ENCODE results near the gene CFAP299. TPM values are rescaled to one million over a fixed set of nuclear protein-coding genes. Genes with fewer than 3 reads are reported as not detected.
"Not testable (repeated sequence)": the region's sequence is repeated elsewhere in the genome, so short reads cannot be mapped to it uniquely, and the experiment has no call there.

Gene CFAP299
- total RNA-seq, 3 donors from 2014 or later, result under 0.01 to 0.15 TPM; not detected in 1

- Histone ChIP-seq H3K4me1 (no peaks in the 10 kb centered on the region), H3K36me3 (no peaks in the 10 kb centered on the region), H3K9me3 (no peaks in the 10 kb centered on the region), H3K27me3 (no peaks in the 10 kb centered on the region), H3K27ac (no peak overlapping the region), H3K4me3 (no peak overlapping the region)
- no peak for DNase-seq (ENCODE audit: low spot score in 2 of 2)
- TF ChIP-seq POLR2AphosphoS5 (IDR thresholded peaks at IDR 0.05) (no peak), CTCF (IDR thresholded peaks at IDR 0.05) (no peak), POLR2A (IDR thresholded peaks at IDR 0.05) (no peak)
- intact Hi-C loops (cut with DNase I; ENCODE audit: low total_unique reads), result no loop called here
Observed at GRCh38 chr4:80425124-80426100, 89.9 kb downstream of the CFAP299 start.

- intact Hi-C loops (cut with DNase I; ENCODE audit: low total_unique reads), result no loop called here
- Histone ChIP-seq H3K36me3 (no peaks in the 10 kb centered on the region), H3K27ac (no peak overlapping the region), H3K9me3 (no peaks in the 10 kb centered on the region), H3K4me1 (no peaks in the 10 kb centered on the region), H3K4me3 (no peak overlapping the region), H3K27me3 (no peaks in the 10 kb centered on the region)
- TF ChIP-seq POLR2A (IDR thresholded peaks at IDR 0.05), result no peak
- TF ChIP-seq CTCF (IDR thresholded peaks at IDR 0.05), result no peak
- no peak for TF ChIP-seq POLR2AphosphoS5 (IDR thresholded peaks at IDR 0.05)
- no peak for DNase-seq (ENCODE audit: low spot score in 2 of 2)
Observed at GRCh38 chr4:80431203-80431965, 95.9 kb downstream of the CFAP299 start.

GRCh38 chr4:80434238-80434637 lies 98.7 kb downstream of the CFAP299 start:
- Histone ChIP-seq H3K27me3 (no peaks in the 10 kb centered on the region), H3K4me1 (no peaks in the 10 kb centered on the region), H3K36me3 (no peaks in the 10 kb centered on the region), H3K4me3 (no peak overlapping the region), H3K27ac (no peak overlapping the region), H3K9me3 (no peaks in the 10 kb centered on the region)
- TF ChIP-seq CTCF (IDR thresholded peaks at IDR 0.05), result no peak
- no peak for TF ChIP-seq POLR2AphosphoS5 (IDR thresholded peaks at IDR 0.05)
- TF ChIP-seq POLR2A (IDR thresholded peaks at IDR 0.05), result no peak
- no peak for DNase-seq (ENCODE audit: low spot score in 2 of 2)
- intact Hi-C loops (cut with DNase I; ENCODE audit: low total_unique reads), result no loop called here

- Histone ChIP-seq H3K27ac (no peak overlapping the region), H3K4me1 (no peaks in the 10 kb centered on the region), H3K9me3 (no peaks in the 10 kb centered on the region), H3K27me3 (no peaks in the 10 kb centered on the region), H3K4me3 (no peak overlapping the region), H3K36me3 (no peaks in the 10 kb centered on the region)
- TF ChIP-seq POLR2AphosphoS5 (IDR thresholded peaks at IDR 0.05), result no peak
- no peak for TF ChIP-seq POLR2A (IDR thresholded peaks at IDR 0.05)
- no peak for TF ChIP-seq CTCF (IDR thresholded peaks at IDR 0.05)
- no peak for DNase-seq (ENCODE audit: low spot score in 2 of 2)
- intact Hi-C loops (cut with DNase I; ENCODE audit: low total_unique reads), result no loop called here
Observed at GRCh38 chr4:80438016-80438415, 102.5 kb downstream of the CFAP299 start.

GRCh38 chr4:80439294-80440061 lies 103.9 kb downstream of the CFAP299 start:
- H3K27ac ChIP-seq; H3K36me3 ChIP-seq; H3K9me3 ChIP-seq; H3K4me3 ChIP-seq; H3K27me3 ChIP-seq; DNase-seq (ENCODE audit: low spot score in 2 of 2); intact Hi-C loops (cut with DNase I; ENCODE audit: low total_unique reads); H3K4me1 ChIP-seq: not testable (repeated sequence)
